Ishikawa (cell line): Measurements from ENCODE around the gene TAF1C.

Experiments used
- CEBPB ChIP-seq: IDR thresholded peaks from 2 replicates; pipeline ENCODE4 v1.6.1; 2012
- CREB1 ChIP-seq: IDR thresholded peaks from 2 replicates; pipeline ENCODE4 v1.6.1; 2012; ENCODE audit warnings: low read depth
- EP300 ChIP-seq: IDR thresholded peaks from 2 replicates; pipeline ENCODE4 v1.6.1; 2012; ENCODE audit warnings: borderline replicate concordance
- FOXM1 ChIP-seq: IDR thresholded peaks from 2 replicates; pipeline ENCODE4 v1.6.1; 2012; ENCODE audit warnings: low read depth, borderline replicate concordance
- TAF1 ChIP-seq: IDR thresholded peaks from 2 replicates; pipeline ENCODE4 v1.6.1; 2012; ENCODE audit warnings: low read depth, mild to moderate bottlenecking
- TEAD4 ChIP-seq: IDR thresholded peaks from 2 replicates; pipeline ENCODE4 v1.6.1; 2012
- TF ChIP-seq, protein P1 (sequence below): IDR thresholded peaks from 2 replicates; pipeline ENCODE4 v1.6.1; 2012

DNA sequence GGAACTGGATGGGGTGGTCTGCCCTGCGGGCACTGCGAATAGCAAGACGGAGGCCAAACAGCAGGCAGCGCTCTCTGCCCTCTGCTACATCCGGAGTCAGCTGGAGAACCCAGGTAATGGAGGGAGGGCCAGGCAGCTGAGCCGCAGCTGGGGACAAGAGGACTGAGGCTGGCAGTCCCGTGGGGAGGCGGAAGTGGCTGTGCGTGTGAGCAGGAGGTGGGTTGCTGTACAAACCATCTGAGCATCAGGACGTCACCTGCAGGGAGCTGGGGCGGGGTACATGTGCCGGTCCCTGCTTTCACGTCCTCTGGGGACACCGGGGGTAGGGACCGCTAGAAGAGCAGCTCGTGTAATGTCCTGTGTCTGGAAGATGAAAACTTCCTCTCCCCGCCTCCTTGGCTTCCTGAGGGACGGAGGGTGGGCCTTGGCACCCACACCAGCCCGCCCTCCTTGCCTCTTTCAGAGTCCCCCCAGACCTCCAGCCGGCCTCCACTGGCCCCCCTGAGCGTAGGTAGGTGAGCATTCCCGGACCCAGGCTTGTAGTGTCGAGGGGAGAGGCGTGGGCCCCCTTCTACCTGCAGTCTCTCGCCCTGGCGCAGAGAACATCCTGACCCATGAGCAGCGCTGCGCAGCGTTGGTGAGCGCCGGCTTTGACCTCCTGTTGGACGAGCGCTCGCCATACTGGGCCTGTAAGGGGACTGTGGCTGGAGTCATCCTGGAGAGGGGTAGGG, 7.8 kb upstream of the TAF1C start:
- TF ChIP-seq, protein P1, sequence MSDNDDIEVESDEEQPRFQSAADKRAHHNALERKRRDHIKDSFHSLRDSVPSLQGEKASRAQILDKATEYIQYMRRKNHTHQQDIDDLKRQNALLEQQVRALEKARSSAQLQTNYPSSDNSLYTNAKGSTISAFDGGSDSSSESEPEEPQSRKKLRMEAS: no peak
- TF ChIP-seq CREB1 (no peak), CEBPB (no peak), EP300 (no peak), FOXM1 (no peak), TAF1 (no peak), TEAD4 (no peak)
